K562 (cell line): ENCODE results near the gene REEP6.

Experiments used
- CEBPB ChIP-seq: fragments of 450-650 bp; IDR thresholded peaks from 2 replicates; pipeline ENCODE4 v1.6.1; 2016; ENCODE audit warnings: missing genetic modification characterization, missing compliant biosample characterization
- MBD1 ChIP-seq: fragments of 250-450 bp; sonication (Bioruptor Pico); IDR thresholded peaks from 2 replicates; pipeline ENCODE4 v1.8.0; 2022; ENCODE audit warnings: inconsistent platforms
- SP1 ChIP-seq: sonication (generic); formaldehyde crosslinking; IDR thresholded peaks from 2 replicates; pipeline ENCODE4 v1.8.1; 2022; ENCODE audit warnings: mild to moderate bottlenecking, missing genetic modification reagents
- XRCC5 ChIP-seq: fragments of 200-400 bp; formaldehyde crosslinking; IDR thresholded peaks from 2 replicates; pipeline ENCODE4 v1.6.1; 2017; ENCODE audit warnings: low read depth, mild to moderate bottlenecking, low read length
- ZBTB43 ChIP-seq: sonication (generic); formaldehyde crosslinking; IDR thresholded peaks from 2 replicates; pipeline ENCODE4 v1.8.0; 2023; ENCODE audit warnings: mild to moderate bottlenecking, missing genetic modification reagents

GRCh38 chr19:1509602-1510441 is 18.8 kb downstream of the REEP6 start:
- no peak for TF ChIP-seq MBD1 (CRISPR knock-in tag)
- no peak for TF ChIP-seq SP1 (CRISPR knock-in tag)
- TF ChIP-seq XRCC5: no peak
- TF ChIP-seq CEBPB (tag): no peak
- TF ChIP-seq ZBTB43 (CRISPR knock-in tag): no peak
